GM12873 (cell line): Measurements from ENCODE around the gene RAF1.

Source experiments
- TF ChIP-seq, protein P1 (sequence below): IDR thresholded peaks from 2 replicates; pipeline ENCODE4 v1.5.1; 2012; ENCODE audit warnings: low read depth, mild to moderate bottlenecking, moderate library complexity, low read length, control low read depth; ENCODE audit not compliant: insufficient read depth; ENCODE audit errors: missing control alignments

The RAF1 gene

DNA sequence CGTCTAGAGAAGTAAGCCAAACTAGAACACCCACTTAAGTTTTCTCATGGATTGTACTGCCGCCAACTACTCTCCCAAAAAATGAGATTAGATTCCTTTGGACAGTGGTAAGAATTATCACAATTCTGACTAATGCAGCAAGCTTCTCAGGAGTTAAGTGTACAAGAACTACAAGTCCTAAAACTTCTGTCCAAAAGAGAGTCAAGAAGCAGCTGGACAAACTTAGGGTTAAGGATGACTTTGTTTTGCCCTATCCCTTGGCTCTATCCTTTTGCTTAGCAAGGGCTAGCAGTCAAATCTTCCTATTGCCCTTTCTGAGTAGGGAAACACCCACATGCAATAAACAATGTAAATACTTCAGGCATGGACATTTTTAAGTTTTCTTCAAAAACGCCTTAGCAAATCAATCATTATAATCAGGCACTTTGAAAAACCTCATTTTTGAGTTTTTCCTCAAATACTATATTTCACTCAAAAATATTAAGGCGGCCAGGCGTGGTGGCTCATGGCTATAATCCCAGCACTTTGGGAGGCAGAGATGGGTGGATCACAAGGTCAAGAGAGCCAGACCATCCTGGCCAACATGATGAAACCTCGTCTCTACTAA lies 19.5 kb downstream of the RAF1 start:
- TF ChIP-seq, protein P1, sequence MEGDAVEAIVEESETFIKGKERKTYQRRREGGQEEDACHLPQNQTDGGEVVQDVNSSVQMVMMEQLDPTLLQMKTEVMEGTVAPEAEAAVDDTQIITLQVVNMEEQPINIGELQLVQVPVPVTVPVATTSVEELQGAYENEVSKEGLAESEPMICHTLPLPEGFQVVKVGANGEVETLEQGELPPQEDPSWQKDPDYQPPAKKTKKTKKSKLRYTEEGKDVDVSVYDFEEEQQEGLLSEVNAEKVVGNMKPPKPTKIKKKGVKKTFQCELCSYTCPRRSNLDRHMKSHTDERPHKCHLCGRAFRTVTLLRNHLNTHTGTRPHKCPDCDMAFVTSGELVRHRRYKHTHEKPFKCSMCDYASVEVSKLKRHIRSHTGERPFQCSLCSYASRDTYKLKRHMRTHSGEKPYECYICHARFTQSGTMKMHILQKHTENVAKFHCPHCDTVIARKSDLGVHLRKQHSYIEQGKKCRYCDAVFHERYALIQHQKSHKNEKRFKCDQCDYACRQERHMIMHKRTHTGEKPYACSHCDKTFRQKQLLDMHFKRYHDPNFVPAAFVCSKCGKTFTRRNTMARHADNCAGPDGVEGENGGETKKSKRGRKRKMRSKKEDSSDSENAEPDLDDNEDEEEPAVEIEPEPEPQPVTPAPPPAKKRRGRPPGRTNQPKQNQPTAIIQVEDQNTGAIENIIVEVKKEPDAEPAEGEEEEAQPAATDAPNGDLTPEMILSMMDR = no peak

DNA sequence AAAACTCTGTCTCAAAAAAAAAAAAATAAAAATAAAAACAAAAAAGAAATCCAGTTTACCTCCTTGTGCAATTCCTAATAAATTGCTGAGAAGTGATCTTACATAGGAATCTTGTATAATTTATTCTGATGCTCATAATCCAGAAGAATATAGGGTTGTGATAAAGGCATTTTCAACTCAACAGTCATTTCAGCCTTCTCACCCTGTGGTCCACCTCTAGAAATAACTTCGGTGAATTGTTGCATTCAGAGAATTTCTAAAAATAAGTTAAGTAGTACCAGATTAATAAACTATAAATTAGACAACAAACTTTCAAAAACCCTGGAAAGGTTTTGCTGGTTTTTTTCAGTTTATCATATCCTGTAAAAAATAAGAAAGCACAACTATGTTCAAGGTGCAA lies 20.2 kb downstream of the RAF1 start:
- TF ChIP-seq, protein P1 = no peak

DNA sequence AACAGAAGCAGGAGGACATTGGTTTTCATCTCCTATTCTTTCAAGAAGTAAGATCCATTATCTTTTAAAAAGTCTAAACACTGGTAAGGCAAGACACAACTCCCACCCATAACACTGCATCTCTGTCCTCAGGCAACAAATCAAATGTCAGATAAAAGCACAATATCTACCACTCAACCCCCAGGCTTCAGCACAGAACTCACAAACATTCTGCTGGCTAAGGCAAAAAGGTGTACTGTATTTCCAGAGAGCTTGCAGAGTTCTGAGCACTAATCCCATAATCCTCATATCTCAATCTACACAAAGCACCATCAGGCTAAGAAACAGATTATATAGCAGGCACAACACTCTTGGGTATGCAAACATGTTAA lies 20.9 kb downstream of the RAF1 start:
- TF ChIP-seq, protein P1 = no peak

DNA sequence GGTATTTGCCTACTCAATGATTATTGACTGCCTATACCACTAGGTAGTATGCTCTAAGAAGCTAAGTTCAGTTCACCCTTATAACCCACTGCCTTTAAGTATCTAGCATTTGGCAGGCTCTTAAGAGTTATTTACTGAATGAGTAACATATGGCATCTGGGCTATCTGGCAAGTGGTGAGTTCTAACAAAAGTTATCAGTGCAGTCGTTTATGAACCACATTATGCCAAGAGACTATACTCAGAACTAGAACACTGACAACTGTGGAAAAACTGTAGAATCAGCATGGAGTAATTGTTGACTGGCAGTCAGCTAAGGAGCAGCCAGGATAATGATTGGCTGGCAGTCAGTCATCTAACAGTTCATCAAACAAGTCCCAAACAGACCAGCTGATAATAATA lies 25.8 kb downstream of the RAF1 start:
- TF ChIP-seq, protein P1 = no peak

DNA sequence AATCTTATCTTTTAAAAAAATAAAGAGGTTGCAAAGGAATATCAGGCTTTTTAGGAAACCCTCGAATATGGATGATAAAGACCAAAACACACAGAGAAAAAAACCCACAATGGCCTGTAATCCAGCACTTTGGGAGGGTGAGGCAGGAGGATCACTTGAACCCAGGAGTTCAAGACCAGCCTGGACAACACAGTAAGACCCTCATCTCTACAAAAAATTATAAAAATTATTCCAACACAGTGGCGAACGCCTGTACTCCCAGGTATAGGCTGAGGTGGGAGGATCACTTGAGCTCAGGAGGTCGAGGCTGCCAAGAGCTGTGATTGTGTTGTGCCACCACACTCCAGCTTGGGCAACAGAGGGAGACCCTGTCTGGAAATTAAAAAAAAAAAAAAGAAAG lies 30.8 kb downstream of the RAF1 start:
- TF ChIP-seq, protein P1 = no peak

DNA sequence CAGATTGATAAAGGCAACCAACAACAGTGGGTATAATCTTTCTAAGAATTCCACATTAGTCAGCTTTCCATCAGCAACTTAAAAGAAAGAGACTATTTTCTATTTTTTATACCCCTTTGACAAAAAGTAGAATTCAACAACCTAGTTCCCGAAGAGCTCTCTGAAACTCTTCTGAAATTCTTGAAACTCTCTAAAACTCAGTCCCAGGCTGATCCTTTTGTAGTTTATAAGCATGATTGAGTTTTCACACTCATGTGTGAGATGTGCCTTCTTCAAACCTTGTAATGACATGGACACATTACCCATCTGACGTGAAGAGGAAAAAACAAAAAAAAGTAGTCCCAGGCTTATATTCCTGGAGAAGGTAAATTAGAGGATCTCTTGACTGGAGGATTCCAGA lies 31.4 kb downstream of the RAF1 start:
- TF ChIP-seq, protein P1 = no peak

DNA sequence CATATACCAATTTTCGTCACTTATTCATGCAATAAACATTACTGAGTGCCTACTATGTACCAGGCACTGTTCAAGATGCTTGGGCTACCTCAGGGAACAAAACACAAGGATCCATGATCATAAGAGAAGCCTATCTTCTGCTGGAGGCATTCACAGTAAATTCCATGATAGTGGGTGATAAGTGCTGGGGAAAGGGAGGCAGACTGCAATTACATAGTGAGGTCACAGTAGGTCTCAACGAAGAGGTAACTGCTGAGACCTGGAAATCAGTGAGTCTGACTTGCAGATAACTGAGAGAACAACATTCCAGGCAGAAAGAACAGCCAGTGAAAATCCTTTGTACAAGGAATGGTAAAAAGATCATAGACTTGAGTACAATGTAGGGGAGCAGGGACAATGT lies 33.6 kb downstream of the RAF1 start:
- TF ChIP-seq, protein P1 = no peak

DNA sequence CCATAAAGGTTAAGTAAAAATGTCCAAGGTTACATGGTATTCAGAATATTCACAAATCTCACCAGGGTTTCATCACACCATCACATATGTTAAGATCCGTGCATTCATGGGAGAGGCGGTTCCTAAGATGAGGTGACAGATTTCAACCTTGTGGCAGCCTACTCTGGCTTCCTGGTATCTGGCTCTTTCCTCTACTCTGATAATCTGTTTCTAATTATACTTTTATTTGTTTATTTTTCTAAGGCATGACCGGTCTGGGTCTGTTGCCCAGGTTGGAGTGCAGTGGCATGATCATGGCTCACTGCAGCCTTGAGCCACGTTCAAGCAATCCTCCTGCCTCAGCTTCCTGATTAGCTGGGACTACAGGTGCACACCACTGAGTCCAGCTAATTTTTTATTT lies 34.4 kb downstream of the RAF1 start:
- TF ChIP-seq, protein P1 = no peak
